ENCODE measurements around the gene SMYD3.

DNA sequence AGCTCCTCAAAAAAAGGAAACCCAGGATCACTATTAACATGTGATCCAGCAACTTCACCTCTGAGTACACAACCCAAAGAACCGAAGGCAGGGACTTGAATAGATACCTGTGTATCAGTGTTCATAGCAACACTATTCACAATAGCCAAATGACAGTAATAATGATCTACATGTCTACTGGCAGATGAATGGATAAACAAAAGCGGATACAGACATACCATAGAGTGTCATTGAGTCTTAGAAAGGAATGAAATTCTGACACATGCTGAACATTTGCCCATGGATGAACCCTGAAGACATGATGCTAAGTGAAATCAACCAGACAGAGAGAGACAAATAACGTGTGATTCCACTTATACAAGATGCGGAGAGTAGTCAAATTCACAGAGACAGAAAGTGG is 788.1 kb downstream of the SMYD3 start:
- TF ChIP-seq BRD9 (IDR thresholded peaks at IDR 0.05; ENCODE audit: low read depth, partially characterized antibody) (no peak), GABPA (tag; conservative IDR thresholded peaks at IDR 0.05; ENCODE audit: low read depth) (no peak), BHLHE40 (IDR thresholded peaks at IDR 0.05; ENCODE audit: low read length) (no peak), JUND (IDR thresholded peaks at IDR 0.05; ENCODE audit: borderline replicate concordance, low read depth, low read length) (no peak), JUND (tag; IDR thresholded peaks at IDR 0.05; ENCODE audit: borderline replicate concordance, low read depth, low read length) (no peak), ZNF76 (CRISPR knock-in tag; IDR thresholded peaks at IDR 0.05; ENCODE audit: borderline replicate concordance) (no peak)
- TF ChIP-seq, protein P1, sequence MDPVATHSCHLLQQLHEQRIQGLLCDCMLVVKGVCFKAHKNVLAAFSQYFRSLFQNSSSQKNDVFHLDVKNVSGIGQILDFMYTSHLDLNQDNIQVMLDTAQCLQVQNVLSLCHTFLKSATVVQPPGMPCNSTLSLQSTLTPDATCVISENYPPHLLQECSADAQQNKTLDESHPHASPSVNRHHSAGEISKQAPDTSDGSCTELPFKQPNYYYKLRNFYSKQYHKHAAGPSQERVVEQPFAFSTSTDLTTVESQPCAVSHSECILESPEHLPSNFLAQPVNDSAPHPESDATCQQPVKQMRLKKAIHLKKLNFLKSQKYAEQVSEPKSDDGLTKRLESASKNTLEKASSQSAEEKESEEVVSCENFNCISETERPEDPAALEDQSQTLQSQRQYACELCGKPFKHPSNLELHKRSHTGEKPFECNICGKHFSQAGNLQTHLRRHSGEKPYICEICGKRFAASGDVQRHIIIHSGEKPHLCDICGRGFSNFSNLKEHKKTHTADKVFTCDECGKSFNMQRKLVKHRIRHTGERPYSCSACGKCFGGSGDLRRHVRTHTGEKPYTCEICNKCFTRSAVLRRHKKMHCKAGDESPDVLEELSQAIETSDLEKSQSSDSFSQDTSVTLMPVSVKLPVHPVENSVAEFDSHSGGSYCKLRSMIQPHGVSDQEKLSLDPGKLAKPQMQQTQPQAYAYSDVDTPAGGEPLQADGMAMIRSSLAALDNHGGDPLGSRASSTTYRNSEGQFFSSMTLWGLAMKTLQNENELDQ (CRISPR knock-in tag; IDR thresholded peaks at IDR 0.05; ENCODE audit: borderline replicate concordance), result no peak

All from K562 (cell line).